Adrenal gland (tissue), 12 donors: ENCODE results near the gene GDPGP1. TPM values are rescaled to one million over a fixed set of nuclear protein-coding genes. Genes with fewer than 3 reads are reported as not detected.
A peak's percentile ranks its signal among the peaks of the same experiment; 100 is the strongest.

ENCODE experiments used
- DNase-seq, 7 donors: peaks; one replicate each; pipeline ENCODE4 v3.0.0-alpha.2; 2019 to 2020
- H3K27ac ChIP-seq, 5 donors: fragments of 200-600 bp; sonication (generic) in 4 of 5; 1 replicate in 3 of 5; 2 replicates in 2 of 5; pipeline versions ENCODE4 v1.5.1 to v1.8.0; 2016 to 2020; ENCODE audit warnings: mild to moderate bottlenecking in 1 of 5
- H3K27me3 ChIP-seq: fragments of 200-600 bp; 2 replicates; pipeline ENCODE4 v1.8.0; 2021
- H3K36me3 ChIP-seq, 2 donors: fragments of 200-600 bp; replicated peaks in 1 of 2; 1 replicate in 1 of 2; 2 replicates in 1 of 2; pipeline versions ENCODE4 v1.5.1 to v1.8.0; 2018 to 2022
- H3K4me1 ChIP-seq, 2 donors: fragments of 200-600 bp; replicated peaks in 1 of 2; 1 replicate in 1 of 2; 2 replicates in 1 of 2; pipeline versions ENCODE4 v1.5.1 to v1.8.0; 2018 to 2021
- H3K4me3 ChIP-seq, 4 donors: fragments of 200-600 bp; sonication (generic) in 3 of 4; one replicate each; pipeline ENCODE4 v1.5.1; 2016 to 2018
- H3K9me3 ChIP-seq, 3 donors: fragments of 200-600 bp; sonication (generic) in 1 of 3; replicated peaks in 1 of 3; 1 replicate in 2 of 3; 2 replicates in 1 of 3; pipeline versions ENCODE4 v1.5.1 to v1.8.0; 2016 to 2021
- CTCF ChIP-seq, 6 experiments: fragments of 450-650 bp in 4 of 6; fragments of 200-600 bp in 2 of 6; sonication (generic) in 1 of 6; IDR thresholded peaks; 1 replicate in 5 of 6; 2 replicates in 1 of 6; pipeline versions ENCODE4 v1.5.1 to v1.8.0; 2016 to 2021; ENCODE audit warnings: antibody characterized with exemption in 6 of 6, mild to moderate bottlenecking in 2 of 6, moderate library complexity in 1 of 6
- POLR2A ChIP-seq, 2 donors: fragments of 450-650 bp; IDR thresholded peaks; one replicate each; pipeline ENCODE4 v1.6.1; 2017; ENCODE audit warnings: antibody characterized with exemption in 2 of 2, mild to moderate bottlenecking in 2 of 2, moderate library complexity in 1 of 2
- WGBS, 4 donors: extraction: QIAGEN DNeasy Blood & Tissue Kit in 2 of 4; methylation state at CpG; one replicate each; pipeline versions ENCODE4 v1.1.5 to v1.1.7; 2013 to 2017; 5-methylcytosine and 5-hydroxymethylcytosine counted together
- intact Hi-C, 2 donors: fragments of 100-400 bp; cut with DNase I; formaldehyde crosslinking; loops; one replicate each; pipeline versions ENCODE4 v1.14.1 to v1.15.0; 2022 to 2023
- polyA plus RNA-seq, 3 donors: library from polyadenylated mRNA; stranded (reverse); fragments of 200-250 nt in 2 of 3; fragments of 350-450 nt in 1 of 3; fragmentation: Illumina TruSeq in 1 of 3; extraction: RNeasy Lipid Tissue Mini Kit (QIAGEN cat#74804) in 1 of 3; gene quantifications; one replicate each; pipeline ENCODE4 v1.2.3, GENCODE V29; 2013 to 2014
- total RNA-seq, 9 donors: library from RNA; depleted of rRNA in 4 of 9; stranded (reverse); fragments of >200 nt in 4 of 9; fragments of 120-200 nt in 1 of 9; fragmentation: NEBNext Ultra II Directional in 1 of 9; extraction: Animal tissue kit (Norgen Biotek cat#: 25700) in 1 of 9; gene quantifications; one replicate each; pipeline versions ENCODE4 v1.1.0 to v1.2.4, GENCODE V29; 2013 to 2023
- donor health status: healthy with polysubstance abuse.
- donor health status: Bipolar disorder and iron deficiency.
- donor health status: DM: yes; HTN: yes; CAD: no.
- donor health status: DM: no; HTN: no; CAD: no.
- donor health status: DM: no; HTN: no; CAD: no.
- donor health status: DM: yes; HTN: yes; CAD: no.

GDPGP1 gene
- total and polyA plus RNA-seq, 12 donors: 2.6 to 17.1 (median 8.5) TPM

GRCh38 chr15:90201130-90201943 lies 32.7 kb upstream of the GDPGP1 start, which contains the start of gene SEMA4B:
Gene SEMA4B, plus strand, starts transcription at chr15:90201330. Its CDS starts 249 bp downstream, at chr15:90201579.
- Histone ChIP-seq H3K9me3 (no peaks in the 10 kb centered on the region), H3K27ac (peak within 1 kb of the TSS in 4 of 5 donors; percentile 49 to 86 (median 69)), H3K36me3 (no peaks in the 10 kb centered on the region), H3K4me1 (peaks cover 26 to 64% of the 10 kb centered on the region in 2 donors), H3K27me3 (no peaks in the 10 kb centered on the region), H3K4me3 (peak within 1 kb of the TSS; percentile 67 to 87 (median 70))
- WGBS, 4 donors: 0 to 2% (median 1%) methylated on average over 16 to 88 of the region's 88 CpGs
- peak; percentile 50 to 80 (median 71) for DNase-seq
- TF ChIP-seq CTCF (IDR thresholded peaks at IDR 0.05) (no peak), POLR2A (IDR thresholded peaks at IDR 0.05) (peak in 1 of 2 donors; percentile 51)
- intact Hi-C loops: no loop called here

GRCh38 chr15:90201944-90202375 lies 32.0 kb upstream of the GDPGP1 start:
- intact Hi-C loops: no loop called here
- Histone ChIP-seq H3K9me3 (no peaks in the 10 kb centered on the region), H3K36me3 (no peaks in the 10 kb centered on the region), H3K4me1 (peaks cover 26 to 67% of the 10 kb centered on the region in 2 donors), H3K27ac (peak overlapping the region in 1 of 5 donors; percentile 77), H3K27me3 (no peaks in the 10 kb centered on the region), H3K4me3 (peak overlapping the region in 3 of 4 donors; percentile 67 to 87 (median 69))
- WGBS, 4 donors: 0 to 19% (median 16%) methylated on average over 3 to 25 of the region's 25 CpGs
- DNase-seq: no peak
- TF ChIP-seq POLR2A (IDR thresholded peaks at IDR 0.05): no peak
- TF ChIP-seq CTCF (IDR thresholded peaks at IDR 0.05): no peak

- TF ChIP-seq CTCF (IDR thresholded peaks at IDR 0.05): no peak
- TF ChIP-seq POLR2A (IDR thresholded peaks at IDR 0.05): no peak
- peak overlapping the region in 1 of 5 donors; percentile 13 for H3K27ac ChIP-seq
- peaks cover 26 to 67% of the 10 kb centered on the region in 2 donors for H3K4me1 ChIP-seq
- intact Hi-C loops: no loop called here
- no peaks in the 10 kb centered on the region for H3K27me3 ChIP-seq
- no peaks in the 10 kb centered on the region for H3K36me3 ChIP-seq
- 87 to 95% (median 90%) methylated on average over 4 of the region's 4 CpGs for WGBS, 4 donors
- no peaks in the 10 kb centered on the region for H3K9me3 ChIP-seq
- H3K4me3 ChIP-seq: no peak overlapping the region
- no peak for DNase-seq
Measured at GRCh38 chr15:90202929-90203328, 31.1 kb upstream of the GDPGP1 start.

- 94 to 99% (median 96%) methylated on average over 3 to 7 of the region's 7 CpGs for WGBS, 4 donors
- DNase-seq: no peak
- intact Hi-C loops: no loop called here
- H3K27ac ChIP-seq: peak overlapping the region in 1 of 5 donors; percentile 23
- peaks cover 26 to 61% of the 10 kb centered on the region in 2 donors for H3K4me1 ChIP-seq
- H3K9me3 ChIP-seq: no peaks in the 10 kb centered on the region
- H3K27me3 ChIP-seq: no peaks in the 10 kb centered on the region
- H3K36me3 ChIP-seq: no peaks in the 10 kb centered on the region
- H3K4me3 ChIP-seq: no peak overlapping the region
- TF ChIP-seq CTCF (IDR thresholded peaks at IDR 0.05) (no peak), POLR2A (IDR thresholded peaks at IDR 0.05) (no peak)
Measured at GRCh38 chr15:90203473-90203872, 30.5 kb upstream of the GDPGP1 start.
